ENCODE data around the gene RCAN3. TPM values are rescaled to one million over a fixed set of nuclear protein-coding genes. Genes with fewer than 3 reads are reported as not detected.

The RCAN3 gene
- total and polyA plus RNA-seq, 2 of the 4 experiments (the other 2 are of a cell fraction), result 4.0 to 5.9 TPM

DNA sequence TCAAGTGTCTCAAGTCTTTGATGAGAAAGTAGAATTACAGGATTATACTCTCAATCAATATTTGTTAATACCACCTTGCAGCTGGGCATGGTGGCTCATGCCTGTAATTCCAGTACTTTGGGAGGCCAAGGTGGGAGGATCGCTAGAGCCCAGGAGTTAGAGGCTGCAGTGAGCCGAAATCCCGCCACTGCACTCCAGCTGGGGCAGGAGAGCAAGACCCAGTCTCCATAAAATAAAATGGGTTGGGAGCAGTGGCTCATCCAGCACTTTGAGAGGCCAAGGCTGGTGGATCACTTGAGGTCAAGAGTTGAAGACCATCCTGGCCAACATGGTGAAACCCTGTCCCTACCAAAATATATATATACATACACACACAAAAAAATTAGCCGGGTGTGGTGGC, 52.1 kb downstream of the RCAN3 start:
- Histone ChIP-seq H3K9me3 (ENCODE audit: control insufficient read depth, insufficient read depth, low read length) (no peaks in the 10 kb centered on the region), H3K79me1 (ENCODE audit: low read depth in 1 of 2, low read length in 2 of 2) (no peaks in the 10 kb centered on the region), H2BK15ac (ENCODE audit: low read depth, low read length) (no peak overlapping the region), H2BK120ac (ENCODE audit: low read depth, low read length) (no peak overlapping the region), H4K91ac (ENCODE audit: insufficient read depth, low read depth, low read length) (no peak overlapping the region), H4K8ac (ENCODE audit: low read depth in 2 of 2, low read length in 2 of 2) (no peak overlapping the region), H3K9me1 (ENCODE audit: insufficient read depth, low read length) (peaks cover 9% of the 10 kb centered on the region; the same call in 1 of the 2 replicates), H2AFZ (replicated peaks; ENCODE audit: low read length, poor library complexity) (no peak overlapping the region), H3K4me2 (ENCODE audit: low read depth, low read length) (no peak overlapping the region), H2AK5ac (ENCODE audit: low read depth, low read length) (no peak overlapping the region), H4K20me1 (ENCODE audit: insufficient read depth, low read length) (no peaks in the 10 kb centered on the region), H3K36me3 (ENCODE audit: control insufficient read depth, insufficient read depth, low read length) (no peaks in the 10 kb centered on the region), H2AK9ac (replicated peaks; ENCODE audit: low read depth, low read length, poor library complexity) (no peak overlapping the region), H3K56ac (ENCODE audit: extremely low read depth, insufficient read depth, low read length) (no peak overlapping the region), H3K4me3 (ENCODE audit: insufficient read depth, low read depth, low read length) (no peak overlapping the region), H3K9ac (ENCODE audit: low read depth, low read length) (no peak overlapping the region), H3K27me3 (ENCODE audit: control insufficient read depth, insufficient read depth, low read length) (peaks cover 54% of the 10 kb centered on the region), H3K23ac (ENCODE audit: low read depth, low read length) (no peak overlapping the region), H2BK20ac (ENCODE audit: low read depth, low read length) (no peak overlapping the region), H3K4me1 (ENCODE audit: control insufficient read depth, insufficient read depth, low read length) (no peaks in the 10 kb centered on the region; the same call in 1 of the 2 replicates), H2BK5ac (ENCODE audit: low read depth, low read length, poor library complexity, severe bottlenecking) (no peak overlapping the region), H3K27ac (ENCODE audit: insufficient read depth, low read length) (no peak overlapping the region), H3K14ac (replicated peaks; ENCODE audit: low read depth, low read length) (no peak overlapping the region), H4K5ac (ENCODE audit: low read depth, low read length) (no peak overlapping the region), H3K18ac (ENCODE audit: low read depth, low read length) (no peak overlapping the region), H3K4ac (ENCODE audit: low read depth, low read length) (no peak overlapping the region)
- POLR2A ChIA-PET (ENCODE audit: unreplicated experiment), result no interaction called here
- CTCF ChIA-PET, result interaction anchor here (0.5 kb wide), 1 partner anchor 273 kb away, joined by 3 read pairs; no protein-coding TSS in a partner anchor
- WGBS, 2 experiments (ENCODE audit: extremely low coverage in 2 of 2, insufficient read length in 1 of 2), result 90% methylated on average over 2 of the region's 4 CpGs; no CpG with 5 or more reads in 1 of the 2 experiments
- intact Hi-C loops (cut with micrococcal nuclease) (no loop called here), in situ Hi-C loops (cut with MboI; ENCODE audit: low sequenced_read_pairs) (no loop called here), dilution Hi-C loops (cut with HindIII; ENCODE audit: low sequenced_read_pairs, unreplicated experiment) (no loop called here)
- TF ChIP-seq, protein P1, sequence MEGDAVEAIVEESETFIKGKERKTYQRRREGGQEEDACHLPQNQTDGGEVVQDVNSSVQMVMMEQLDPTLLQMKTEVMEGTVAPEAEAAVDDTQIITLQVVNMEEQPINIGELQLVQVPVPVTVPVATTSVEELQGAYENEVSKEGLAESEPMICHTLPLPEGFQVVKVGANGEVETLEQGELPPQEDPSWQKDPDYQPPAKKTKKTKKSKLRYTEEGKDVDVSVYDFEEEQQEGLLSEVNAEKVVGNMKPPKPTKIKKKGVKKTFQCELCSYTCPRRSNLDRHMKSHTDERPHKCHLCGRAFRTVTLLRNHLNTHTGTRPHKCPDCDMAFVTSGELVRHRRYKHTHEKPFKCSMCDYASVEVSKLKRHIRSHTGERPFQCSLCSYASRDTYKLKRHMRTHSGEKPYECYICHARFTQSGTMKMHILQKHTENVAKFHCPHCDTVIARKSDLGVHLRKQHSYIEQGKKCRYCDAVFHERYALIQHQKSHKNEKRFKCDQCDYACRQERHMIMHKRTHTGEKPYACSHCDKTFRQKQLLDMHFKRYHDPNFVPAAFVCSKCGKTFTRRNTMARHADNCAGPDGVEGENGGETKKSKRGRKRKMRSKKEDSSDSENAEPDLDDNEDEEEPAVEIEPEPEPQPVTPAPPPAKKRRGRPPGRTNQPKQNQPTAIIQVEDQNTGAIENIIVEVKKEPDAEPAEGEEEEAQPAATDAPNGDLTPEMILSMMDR (conservative IDR thresholded peaks at IDR 0.05; ENCODE audit: low read depth, low read length), result no peak
- TF ChIP-seq SMC3 (IDR thresholded peaks at IDR 0.05; ENCODE audit: low read depth, low read length) (no peak), CHD1 (IDR thresholded peaks at IDR 0.05; ENCODE audit: low read depth, low read length) (no peak), MXI1 (IDR thresholded peaks at IDR 0.05; ENCODE audit: borderline replicate concordance, low read depth, low read length) (no peak), RCOR1 (IDR thresholded peaks at IDR 0.05; ENCODE audit: insufficient replicate concordance, low read length) (no peak), MAZ (IDR thresholded peaks at IDR 0.05; ENCODE audit: borderline replicate concordance, low read depth, low read length) (no peak), CEBPB (IDR thresholded peaks at IDR 0.05; ENCODE audit: low read depth, low read length) (no peak), POLR2A (IDR thresholded peaks at IDR 0.05; ENCODE audit: low read depth, low read length) (no peak), RAD21 (IDR thresholded peaks at IDR 0.05; ENCODE audit: low read length) (no peak), RFX5 (IDR thresholded peaks at IDR 0.05; ENCODE audit: low read depth, low read length) (no peak), FOS (IDR thresholded peaks at IDR 0.05; ENCODE audit: low read depth, low read length) (no peak), NFE2L2 (IDR thresholded peaks at IDR 0.05; ENCODE audit: low read depth, low read length) (no peak), BHLHE40 (IDR thresholded peaks at IDR 0.05; ENCODE audit: low read depth, low read length) (no peak), MAFK (IDR thresholded peaks at IDR 0.05; ENCODE audit: low read depth, low read length) (no peak)
- TF ChIP-seq, protein P2, sequence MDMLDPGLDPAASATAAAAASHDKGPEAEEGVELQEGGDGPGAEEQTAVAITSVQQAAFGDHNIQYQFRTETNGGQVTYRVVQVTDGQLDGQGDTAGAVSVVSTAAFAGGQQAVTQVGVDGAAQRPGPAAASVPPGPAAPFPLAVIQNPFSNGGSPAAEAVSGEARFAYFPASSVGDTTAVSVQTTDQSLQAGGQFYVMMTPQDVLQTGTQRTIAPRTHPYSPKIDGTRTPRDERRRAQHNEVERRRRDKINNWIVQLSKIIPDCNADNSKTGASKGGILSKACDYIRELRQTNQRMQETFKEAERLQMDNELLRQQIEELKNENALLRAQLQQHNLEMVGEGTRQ (IDR thresholded peaks at IDR 0.05; ENCODE audit: low read depth, low read length), result no peak
- TF ChIP-seq, protein P3, sequence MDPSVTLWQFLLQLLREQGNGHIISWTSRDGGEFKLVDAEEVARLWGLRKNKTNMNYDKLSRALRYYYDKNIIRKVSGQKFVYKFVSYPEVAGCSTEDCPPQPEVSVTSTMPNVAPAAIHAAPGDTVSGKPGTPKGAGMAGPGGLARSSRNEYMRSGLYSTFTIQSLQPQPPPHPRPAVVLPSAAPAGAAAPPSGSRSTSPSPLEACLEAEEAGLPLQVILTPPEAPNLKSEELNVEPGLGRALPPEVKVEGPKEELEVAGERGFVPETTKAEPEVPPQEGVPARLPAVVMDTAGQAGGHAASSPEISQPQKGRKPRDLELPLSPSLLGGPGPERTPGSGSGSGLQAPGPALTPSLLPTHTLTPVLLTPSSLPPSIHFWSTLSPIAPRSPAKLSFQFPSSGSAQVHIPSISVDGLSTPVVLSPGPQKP (IDR thresholded peaks at IDR 0.05; ENCODE audit: borderline replicate concordance, low read depth, low read length), result no peak
- BruUV-seq (replicated peaks), result no TSS peak
- ATAC-seq (ENCODE audit: low read depth) (no peak), DNase-seq (no peak)

Data from IMR-90 (cell line).